Endothelial cell of umbilical vein (primary cell): ENCODE data around the gene KRTAP10-11. TPM values are rescaled to one million over a fixed set of nuclear protein-coding genes. Genes with fewer than 3 reads are reported as not detected.
"Not testable (repeated sequence)": the region's sequence is repeated elsewhere in the genome, so short reads cannot be mapped to it uniquely, and the experiment has no call there.

ENCODE experiments used
- BruUV-seq: library from RNA; stranded (reverse); fragments of 400-500 nt; replicated peaks from 2 replicates; lab custom pipeline; 2021; lab: Mats Ljungman, UMichigan
- CTCF ChIA-PET: fragments of 300-600, 350-600 bp; sonication (Branson Sonifier 250); formaldehyde crosslinking; loops from one replicate; lab custom pipeline; 2021; ENCODE audit warnings: antibody characterized with exemption, inconsistent platforms; lab: Charles Lee
- POLR2A ChIA-PET: fragments of 300-600, 350-600 bp; sonication (Branson Sonifier 250); formaldehyde crosslinking; loops from one replicate; lab custom pipeline; 2021; ENCODE audit warnings: antibody characterized with exemption, inconsistent platforms; lab: Charles Lee
- DNase-seq: peaks from one replicate; pipeline ENCODE4 v3.0.0-alpha.2; 2011; ENCODE audit warnings: low read depth, low spot score
- FAIRE-seq: peaks from 2 replicates; lab custom pipeline; 2011; peaks lifted over from hg19 to GRCh38; lab: Jason Lieb, UNC
- H2AFZ ChIP-seq: 2 replicates; pipeline ENCODE4 v1.6.0; 2012; ENCODE audit warnings: low read depth, low read length, control low read depth, inconsistent platforms
- H3K27ac ChIP-seq: 2 replicates; pipeline ENCODE4 v1.5.1; 2011; ENCODE audit warnings: low read depth, mild to moderate bottlenecking, control low read depth, low read length, moderate library complexity; ENCODE audit not compliant: insufficient read depth
- H3K27me3 ChIP-seq, 2 experiments: 2 replicates each; pipeline versions ENCODE4 v1.6.0 to v1.6.1; 2011; ENCODE audit warnings: low read length in 2 of 2, mixed read lengths in 1 of 2; ENCODE audit not compliant: control insufficient read depth in 2 of 2, insufficient read depth in 2 of 2
- H3K36me3 ChIP-seq, 2 experiments: 2 replicates in 1 of 2; 3 replicates in 1 of 2; pipeline ENCODE4 v1.5.1; 2011; ENCODE audit warnings: low read length in 2 of 2, mild to moderate bottlenecking in 1 of 2, moderate library complexity in 1 of 2; ENCODE audit not compliant: control insufficient read depth in 2 of 2, insufficient read depth in 2 of 2; ENCODE audit errors: extremely low read depth in 1 of 2
- H3K4me1 ChIP-seq: 3 replicates; pipeline ENCODE4 v1.5.1; 2011; ENCODE audit warnings: mild to moderate bottlenecking, low read length; ENCODE audit not compliant: control insufficient read depth, insufficient read depth; ENCODE audit errors: extremely low read depth
- H3K4me2 ChIP-seq: 2 replicates; pipeline ENCODE4 v1.6.1; 2011; ENCODE audit warnings: low read length, control low read depth, mixed read lengths; ENCODE audit not compliant: insufficient read depth
- H3K4me3 ChIP-seq, 3 experiments: fragments of 200-600 bp in 1 of 3; sonication (generic), shearing (Covaris generic) in 1 of 3; replicated peaks in 1 of 3; 2 replicates each; pipeline ENCODE4 v1.5.1; 2011 to 2016; ENCODE audit warnings: control low read depth in 3 of 3, low read length in 3 of 3, mild to moderate bottlenecking in 2 of 3, inconsistent platforms in 1 of 3, low read depth in 1 of 3, moderate library complexity in 1 of 3; ENCODE audit not compliant: insufficient read depth in 1 of 3
- H3K79me2 ChIP-seq: 2 replicates; pipeline ENCODE4 v1.6.0; 2012; ENCODE audit warnings: low read length, inconsistent platforms; ENCODE audit not compliant: control insufficient read depth, insufficient read depth
- H3K9ac ChIP-seq: replicated peaks from 2 replicates; pipeline ENCODE3; 2011; ENCODE audit warnings: low read length, control low read depth; ENCODE audit not compliant: insufficient read depth; ENCODE audit errors: extremely low read depth
- H3K9me1 ChIP-seq: replicated peaks from 3 replicates; pipeline ENCODE4 v1.6.0; 2011; ENCODE audit warnings: mild to moderate bottlenecking, low read length; ENCODE audit not compliant: control insufficient read depth, insufficient read depth; ENCODE audit errors: extremely low read depth
- H3K9me3 ChIP-seq: replicated peaks from 2 replicates; pipeline ENCODE4 v1.5.1; 2012; ENCODE audit warnings: low read length, inconsistent platforms; ENCODE audit not compliant: control insufficient read depth, insufficient read depth
- H4K20me1 ChIP-seq: replicated peaks from 2 replicates; pipeline ENCODE3; 2011; ENCODE audit warnings: mild to moderate bottlenecking, low read length; ENCODE audit not compliant: control insufficient read depth, insufficient read depth; ENCODE audit errors: extremely low read depth
- FOS ChIP-seq: IDR thresholded peaks from 2 replicates; pipeline ENCODE4 v1.6.1; 2011; ENCODE audit warnings: mild to moderate bottlenecking, low read length, moderate library complexity, borderline replicate concordance; ENCODE audit not compliant: insufficient read depth
- GATA2 ChIP-seq: IDR thresholded peaks from 2 replicates; pipeline ENCODE4 v1.7.0; 2011; ENCODE audit warnings: low read depth, mild to moderate bottlenecking, moderate library complexity, mixed read lengths, low read length; ENCODE audit not compliant: insufficient read length, insufficient read depth
- JUN ChIP-seq: IDR thresholded peaks from 2 replicates; pipeline ENCODE4 v1.6.1; 2011; ENCODE audit warnings: borderline replicate concordance, low read depth; ENCODE audit not compliant: insufficient read length, insufficient read depth
- MYC ChIP-seq: IDR thresholded peaks from one replicate; pipeline ENCODE4 v1.6.1; 2011; ENCODE audit warnings: mild to moderate bottlenecking, low read depth, low read length
- POLR2A ChIP-seq: IDR thresholded peaks from 2 replicates; pipeline ENCODE4 v1.6.1; 2012; ENCODE audit warnings: low read depth, mild to moderate bottlenecking, control low read depth, low read length
- POLR2AphosphoS5 ChIP-seq: IDR thresholded peaks from 2 replicates; pipeline ENCODE4 v1.6.1; 2012; ENCODE audit warnings: low read depth, mild to moderate bottlenecking, control low read depth, low read length, moderate library complexity; ENCODE audit not compliant: insufficient read depth
- dilution Hi-C: fragments of 300-500 bp; cut with MboI; formaldehyde crosslinking; loops from one replicate; pipeline ENCODE4 v1.15.0; 2019; ENCODE audit warnings: low sequenced_read_pairs; ENCODE audit not compliant: extremely low pct_ligation_motif_present
- intact Hi-C: fragments of 100-400 bp; cut with micrococcal nuclease; formaldehyde crosslinking; loops from one replicate; pipeline ENCODE4 v1.10.0; 2022
- polyA plus RNA-seq, 4 experiments: library from polyadenylated mRNA; depleted of rRNA in 3 of 4; stranded (reverse) in 3 of 4; unstranded in 1 of 4; fragments of >200 nt; gene quantifications; 2 replicates each; pipeline versions ENCODE4 v1.2.1 to v1.2.3, GENCODE V29; 2011 to 2012; ENCODE audit warnings: missing spikeins in 1 of 4
- total RNA-seq: library from RNA; stranded (reverse); gene quantifications from 2 replicates; pipeline ENCODE4 v1.2.3, GENCODE V29; 2021
- TF ChIP-seq, protein P1 (sequence below): IDR thresholded peaks from 2 replicates; pipeline ENCODE4 v1.6.1; 2011; ENCODE audit not compliant: insufficient read depth, insufficient read length

KRTAP10-11 gene
- total and polyA plus RNA-seq, 2 donors (not counting 3 experiments of a cell fraction or from before 2014, with no cell fraction given), result not detected

DNA sequence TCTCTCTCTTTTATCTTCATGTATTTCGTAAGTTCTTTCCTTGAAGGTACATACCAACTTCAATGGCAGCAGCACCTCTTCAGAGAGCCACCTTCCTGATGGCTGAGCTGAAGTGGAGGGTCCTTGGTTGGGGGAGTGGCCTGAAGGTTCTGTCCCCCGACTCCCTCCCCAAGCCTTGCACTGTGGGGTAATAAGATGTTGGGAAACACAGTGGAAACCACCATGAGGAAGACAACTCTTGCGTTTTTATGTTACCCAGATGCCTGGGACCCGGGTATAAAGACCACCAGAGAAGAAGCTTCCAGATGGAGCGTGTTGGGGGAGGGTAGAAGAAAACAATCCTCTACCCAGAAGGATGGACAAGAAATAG lies 12.3 kb downstream of the KRTAP10-11 start:
- no peaks in the 10 kb centered on the region for H3K36me3 ChIP-seq
- FAIRE-seq, result no peak
- intact Hi-C loops (no loop called here), dilution Hi-C loops (no loop called here)
- H3K4me1 ChIP-seq, result no peaks in the 10 kb centered on the region
- ChIA-PET POLR2A (no interaction called here), CTCF (interaction anchor here (1.3 kb wide), 1 partner anchor 135 kb away, joined by 4 read pairs; no protein-coding TSS in a partner anchor)
- no peak overlapping the region for H2AFZ ChIP-seq
- no peak overlapping the region for H3K9ac ChIP-seq
- H3K79me2 ChIP-seq, result no peaks in the 10 kb centered on the region
- H3K9me3 ChIP-seq, result no peaks in the 10 kb centered on the region
- no peaks in the 10 kb centered on the region for H4K20me1 ChIP-seq
- no peak for TF ChIP-seq MYC
- peaks cover 0 to 4% of the 10 kb centered on the region in 2 experiments for H3K27me3 ChIP-seq
- no peak overlapping the region for H3K4me2 ChIP-seq
- no peak overlapping the region for H3K4me3 ChIP-seq
- no peak overlapping the region for H3K27ac ChIP-seq
- no peaks in the 10 kb centered on the region for H3K9me1 ChIP-seq
- no TSS peak for BruUV-seq
- DNase-seq, result no peak

DNA sequence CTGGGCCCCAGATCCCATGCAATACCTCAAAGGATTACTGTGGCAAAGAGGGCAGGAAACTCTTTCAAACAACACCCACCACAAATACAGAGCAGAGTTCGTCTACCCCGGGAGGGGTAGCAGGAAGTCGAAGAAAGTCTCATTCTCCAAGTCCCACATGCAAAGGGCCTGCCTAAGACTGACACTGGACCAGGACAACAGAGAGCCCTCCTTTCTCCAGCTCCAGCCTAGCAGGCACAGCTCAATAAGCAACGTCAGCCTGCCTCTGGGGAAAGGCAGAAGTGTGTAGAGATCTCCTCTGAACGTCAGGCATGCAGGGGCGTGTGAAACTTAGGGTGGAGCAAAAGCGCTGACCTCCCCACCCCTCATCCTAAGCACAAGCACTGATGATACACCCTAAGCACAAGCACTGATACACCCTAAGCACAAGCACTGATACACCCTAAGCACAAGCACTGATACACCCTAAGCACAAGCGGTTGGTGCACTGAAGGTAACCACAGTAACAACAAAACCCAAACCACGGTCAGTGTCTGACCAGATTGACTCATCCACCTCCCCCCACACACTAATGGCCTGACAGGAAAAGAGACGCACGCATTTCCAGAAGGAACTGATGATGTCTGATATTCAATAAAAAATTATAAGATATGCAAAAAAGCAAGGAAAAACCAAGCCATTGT lies 12.8 kb downstream of the KRTAP10-11 start:
- Histone ChIP-seq H3K79me2 (no peaks in the 10 kb centered on the region), H3K4me2 (no peak overlapping the region), H3K4me3 (no peak overlapping the region), H3K27ac (no peak overlapping the region), H4K20me1 (no peaks in the 10 kb centered on the region), H2AFZ (no peak overlapping the region), H3K36me3 (no peaks in the 10 kb centered on the region), H3K27me3 (peaks cover 0 to 4% of the 10 kb centered on the region in 2 experiments), H3K9ac (no peak overlapping the region), H3K4me1 (no peaks in the 10 kb centered on the region), H3K9me1 (no peaks in the 10 kb centered on the region), H3K9me3 (no peaks in the 10 kb centered on the region)
- no peak for TF ChIP-seq MYC
- TF ChIP-seq, protein P1, sequence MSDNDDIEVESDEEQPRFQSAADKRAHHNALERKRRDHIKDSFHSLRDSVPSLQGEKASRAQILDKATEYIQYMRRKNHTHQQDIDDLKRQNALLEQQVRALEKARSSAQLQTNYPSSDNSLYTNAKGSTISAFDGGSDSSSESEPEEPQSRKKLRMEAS, result no peak
- TF ChIP-seq GATA2, result no peak
- no peak for TF ChIP-seq POLR2A
- no peak for TF ChIP-seq POLR2AphosphoS5
- no peak for TF ChIP-seq JUN
- TF ChIP-seq FOS, result no peak
- FAIRE-seq, result no peak
- CTCF ChIA-PET, result no interaction called here
- BruUV-seq, result no TSS peak
- intact Hi-C loops, result no loop called here
- POLR2A ChIA-PET, result no interaction called here
- no peak for DNase-seq
- dilution Hi-C loops, result no loop called here

DNA sequence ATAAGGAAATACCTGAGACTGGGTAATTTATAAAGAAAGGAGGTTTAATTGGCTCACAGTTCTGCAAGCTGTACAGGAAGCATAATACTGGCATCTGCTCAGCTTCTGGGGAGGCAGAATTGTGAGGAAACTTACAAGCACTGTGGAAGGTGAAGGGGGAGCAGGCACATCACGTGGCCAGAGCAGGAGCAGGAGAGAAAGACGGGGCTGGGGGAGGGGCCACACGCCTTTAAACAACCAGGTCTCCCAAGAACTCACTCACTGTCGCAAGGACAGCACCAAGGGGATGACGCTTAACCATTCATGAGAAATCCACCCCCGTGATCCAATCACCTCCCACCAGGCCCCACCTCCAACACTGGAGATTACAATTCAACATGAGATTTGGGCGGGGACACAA lies 15.4 kb downstream of the KRTAP10-11 start:
- H3K27me3 ChIP-seq, dilution Hi-C loops, H3K4me1 ChIP-seq, H3K9me3 ChIP-seq, H4K20me1 ChIP-seq, H3K36me3 ChIP-seq, H3K4me2 ChIP-seq, H3K79me2 ChIP-seq, intact Hi-C loops, POLR2A ChIA-PET, H3K4me3 ChIP-seq, H2AFZ ChIP-seq, CTCF ChIA-PET, H3K9ac ChIP-seq, H3K27ac ChIP-seq, DNase-seq, BruUV-seq, H3K9me1 ChIP-seq, FAIRE-seq: not testable (repeated sequence)
